ENCODE data around the gene ABLIM1. TPM values are rescaled to one million over a fixed set of nuclear protein-coding genes. Genes with fewer than 3 reads are reported as not detected.
A peak's percentile ranks its signal among the peaks of the same experiment; 100 is the strongest.

The ABLIM1 gene
- total RNA-seq, 1 experiment from 2014 or later = 89.4 TPM

DNA sequence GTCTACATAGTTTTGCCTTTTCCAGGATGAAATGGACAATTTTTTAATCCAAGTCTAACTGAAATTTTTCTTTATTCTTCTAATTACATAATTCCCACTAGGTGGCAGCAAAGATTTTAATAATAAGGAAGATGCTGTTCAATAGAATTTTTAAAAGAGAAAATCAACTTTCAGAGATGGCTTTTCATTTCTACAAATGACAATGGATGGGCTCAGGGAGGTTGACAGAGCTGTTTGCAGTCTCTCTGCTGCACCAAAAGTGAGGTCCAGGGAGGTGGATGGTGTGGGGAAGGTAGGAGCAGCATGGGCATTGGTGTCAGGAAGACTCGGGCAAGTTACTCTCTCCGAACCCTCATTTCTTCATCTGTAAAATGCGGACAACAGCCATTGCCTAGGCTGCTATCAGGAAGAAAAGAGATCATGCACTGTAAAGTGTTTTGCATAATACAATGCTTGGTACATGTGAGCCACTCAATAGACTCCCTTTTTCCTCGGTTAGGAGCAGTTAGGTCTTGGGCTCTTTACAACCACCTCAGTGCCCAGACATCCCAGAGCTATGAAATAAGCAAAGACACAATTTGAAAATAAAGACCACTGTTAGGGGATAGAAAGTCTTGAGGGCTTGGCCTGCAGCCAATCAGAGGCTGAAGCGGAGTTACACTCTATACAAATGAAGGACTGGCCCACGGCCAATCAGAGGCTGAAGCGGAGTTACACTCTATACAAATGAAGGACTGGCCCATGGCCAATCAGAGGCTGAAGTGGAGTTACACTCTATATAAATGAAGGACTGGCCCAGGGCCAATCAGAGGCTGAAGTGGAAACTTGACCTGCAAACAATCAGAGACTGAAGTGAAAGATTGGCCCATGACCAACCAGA lies 107.1 kb downstream of the ABLIM1 start:
- H3K4me1 Mint-ChIP-seq (ENCODE audit: low read depth, unreplicated experiment) = peaks cover 18% of the 10 kb centered on the region
- TF ChIP-seq, protein P1, sequence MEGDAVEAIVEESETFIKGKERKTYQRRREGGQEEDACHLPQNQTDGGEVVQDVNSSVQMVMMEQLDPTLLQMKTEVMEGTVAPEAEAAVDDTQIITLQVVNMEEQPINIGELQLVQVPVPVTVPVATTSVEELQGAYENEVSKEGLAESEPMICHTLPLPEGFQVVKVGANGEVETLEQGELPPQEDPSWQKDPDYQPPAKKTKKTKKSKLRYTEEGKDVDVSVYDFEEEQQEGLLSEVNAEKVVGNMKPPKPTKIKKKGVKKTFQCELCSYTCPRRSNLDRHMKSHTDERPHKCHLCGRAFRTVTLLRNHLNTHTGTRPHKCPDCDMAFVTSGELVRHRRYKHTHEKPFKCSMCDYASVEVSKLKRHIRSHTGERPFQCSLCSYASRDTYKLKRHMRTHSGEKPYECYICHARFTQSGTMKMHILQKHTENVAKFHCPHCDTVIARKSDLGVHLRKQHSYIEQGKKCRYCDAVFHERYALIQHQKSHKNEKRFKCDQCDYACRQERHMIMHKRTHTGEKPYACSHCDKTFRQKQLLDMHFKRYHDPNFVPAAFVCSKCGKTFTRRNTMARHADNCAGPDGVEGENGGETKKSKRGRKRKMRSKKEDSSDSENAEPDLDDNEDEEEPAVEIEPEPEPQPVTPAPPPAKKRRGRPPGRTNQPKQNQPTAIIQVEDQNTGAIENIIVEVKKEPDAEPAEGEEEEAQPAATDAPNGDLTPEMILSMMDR (IDR thresholded peaks at IDR 0.05; ENCODE audit: unreplicated experiment) = no peak
- intact Hi-C loops (cut with micrococcal nuclease; ENCODE audit: unreplicated experiment) = loop anchor here (1.0 kb wide), 2 partner anchors 152 to 235 kb away; no protein-coding TSS in a partner anchor
- H3K4me3 Mint-ChIP-seq (ENCODE audit: low read depth, unreplicated experiment) = no peak overlapping the region
- DNase-seq = no peak
- no peaks in the 10 kb centered on the region for H3K27me3 Mint-ChIP-seq (ENCODE audit: unreplicated experiment)
- H3K27ac Mint-ChIP-seq (ENCODE audit: unreplicated experiment) = no peak overlapping the region
- H3K36me3 Mint-ChIP-seq (ENCODE audit: insufficient read depth, unreplicated experiment) = no peaks in the 10 kb centered on the region
- H3K9me3 Mint-ChIP-seq (ENCODE audit: low read depth, unreplicated experiment) = no peaks in the 10 kb centered on the region
- CTCF ChIA-PET = interaction anchor here (3.2 kb wide), 1 partner anchor 79 kb away, joined by 24 read pairs; no protein-coding TSS in a partner anchor
- BruUV-seq (replicated peaks) = no TSS peak

DNA sequence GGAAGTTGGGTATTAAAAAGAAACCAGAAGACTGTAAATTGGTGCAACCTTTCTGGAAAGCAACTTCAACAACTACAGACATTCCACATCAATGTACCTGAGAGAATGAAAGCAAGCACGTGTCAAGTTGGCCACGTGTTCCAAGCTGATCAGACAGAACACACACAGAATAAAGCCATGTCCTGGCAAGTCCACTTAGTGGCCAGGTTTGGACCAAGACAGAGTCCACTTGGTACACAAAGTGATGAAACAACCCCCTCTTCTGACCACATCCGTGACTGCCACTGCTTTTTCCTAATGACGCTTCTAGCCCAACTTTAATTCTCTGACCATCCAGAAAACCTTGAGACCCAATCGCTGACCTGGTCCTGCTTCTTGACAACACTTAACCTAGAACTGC lies 109.4 kb downstream of the ABLIM1 start:
- intact Hi-C loops (cut with micrococcal nuclease; ENCODE audit: unreplicated experiment) = loop anchor here (1.0 to 5.0 kb wide), 2 partner anchors 41 to 77 kb away; no protein-coding TSS in a partner anchor

DNA sequence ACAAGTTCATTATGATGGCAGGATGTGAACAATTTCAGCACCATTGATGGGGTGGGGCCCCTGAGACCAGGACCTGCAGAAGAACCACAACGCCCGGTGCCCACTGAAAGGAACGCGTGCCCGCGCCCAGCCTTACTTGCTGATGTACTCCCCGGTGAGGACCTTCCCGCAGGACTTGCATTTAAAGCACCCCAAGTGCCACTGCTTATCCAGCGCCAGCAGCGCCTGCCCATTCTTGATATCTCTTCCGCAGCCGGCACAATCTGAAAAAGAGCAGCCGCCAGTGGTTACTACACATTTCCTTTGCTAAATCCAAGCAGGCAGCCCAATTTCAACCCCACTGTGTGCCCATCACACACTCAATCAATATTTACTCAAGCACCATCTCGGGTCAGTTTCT lies 110.6 kb downstream of the ABLIM1 start:
- H3K4me3 Mint-ChIP-seq (ENCODE audit: low read depth, unreplicated experiment) = no peak overlapping the region
- no peak for DNase-seq
- TF ChIP-seq, protein P1 (IDR thresholded peaks at IDR 0.05; ENCODE audit: unreplicated experiment) = no peak
- intact Hi-C loops (cut with micrococcal nuclease; ENCODE audit: unreplicated experiment) = loop anchor here (5.0 kb wide), 1 partner anchor 40 kb away; no protein-coding TSS in a partner anchor
- no peaks in the 10 kb centered on the region for H3K27me3 Mint-ChIP-seq (ENCODE audit: unreplicated experiment)
- BruUV-seq (replicated peaks) = no TSS peak
- H3K9me3 Mint-ChIP-seq (ENCODE audit: low read depth, unreplicated experiment) = no peaks in the 10 kb centered on the region
- H3K36me3 Mint-ChIP-seq (ENCODE audit: insufficient read depth, unreplicated experiment) = peaks cover 5% of the 10 kb centered on the region
- peaks cover 38% of the 10 kb centered on the region for H3K4me1 Mint-ChIP-seq (ENCODE audit: low read depth, unreplicated experiment)
- CTCF ChIA-PET = interaction anchor here (0.6 to 1.2 kb wide), 3 partner anchors 156 to 304 kb away, joined by 3 to 4 read pairs (median 3); no protein-coding TSS in a partner anchor
- H3K27ac Mint-ChIP-seq (ENCODE audit: unreplicated experiment) = no peak overlapping the region

More for the DNA sequence above, 109.4 kb downstream of the ABLIM1 start:
- H3K27me3 Mint-ChIP-seq (ENCODE audit: unreplicated experiment) = no peaks in the 10 kb centered on the region
- no peaks in the 10 kb centered on the region for H3K9me3 Mint-ChIP-seq (ENCODE audit: low read depth, unreplicated experiment)
- DNase-seq = peak; percentile 51
- peaks cover 35% of the 10 kb centered on the region for H3K4me1 Mint-ChIP-seq (ENCODE audit: low read depth, unreplicated experiment)
- CTCF ChIA-PET = interaction anchor here (0.6 to 3.2 kb wide), 4 partner anchors 77 to 245 kb away, joined by 3 to 24 read pairs (median 8); no protein-coding TSS in a partner anchor
- H3K27ac Mint-ChIP-seq (ENCODE audit: unreplicated experiment) = peak overlapping the region; percentile 47
- TF ChIP-seq, protein P1 (IDR thresholded peaks at IDR 0.05; ENCODE audit: unreplicated experiment) = peak; percentile 22
- BruUV-seq (replicated peaks) = no TSS peak
- no peak overlapping the region for H3K4me3 Mint-ChIP-seq (ENCODE audit: low read depth, unreplicated experiment)
- peaks cover 5% of the 10 kb centered on the region for H3K36me3 Mint-ChIP-seq (ENCODE audit: insufficient read depth, unreplicated experiment)

DNA sequence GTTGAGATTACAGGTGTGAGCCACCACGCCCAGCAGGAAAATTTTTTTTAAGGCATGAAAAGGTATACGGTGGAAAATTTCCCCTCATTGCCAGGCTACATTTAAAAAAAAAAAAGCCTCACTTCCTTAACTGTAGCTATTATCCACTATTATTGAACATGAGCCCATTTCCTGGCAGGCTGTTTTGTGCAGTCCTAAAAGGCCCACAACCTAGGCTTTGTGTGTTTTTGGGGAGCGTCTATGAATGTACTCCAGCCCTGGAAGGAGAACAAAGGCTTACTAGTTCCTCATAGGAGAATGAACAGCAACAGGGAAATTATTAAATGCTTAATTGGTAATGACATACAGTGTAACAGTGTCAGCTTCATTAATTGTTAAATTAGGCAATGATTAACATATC lies 111.0 kb downstream of the ABLIM1 start:
- BruUV-seq (replicated peaks) = no TSS peak
- no peak for DNase-seq
- Mint-ChIP-seq H3K27me3 (ENCODE audit: unreplicated experiment) (no peaks in the 10 kb centered on the region), H3K9me3 (ENCODE audit: low read depth, unreplicated experiment) (no peaks in the 10 kb centered on the region), H3K4me1 (ENCODE audit: low read depth, unreplicated experiment) (peaks cover 41% of the 10 kb centered on the region), H3K4me3 (ENCODE audit: low read depth, unreplicated experiment) (no peak overlapping the region), H3K36me3 (ENCODE audit: insufficient read depth, unreplicated experiment) (peaks cover 5% of the 10 kb centered on the region), H3K27ac (ENCODE audit: unreplicated experiment) (no peak overlapping the region)
- TF ChIP-seq, protein P1 (IDR thresholded peaks at IDR 0.05; ENCODE audit: unreplicated experiment) = no peak
- CTCF ChIA-PET = interaction anchor here (0.6 to 1.2 kb wide), 2 partner anchors 243 to 304 kb away, joined by 3 read pairs; no protein-coding TSS in a partner anchor
- intact Hi-C loops (cut with micrococcal nuclease; ENCODE audit: unreplicated experiment) = loop anchor here (5.0 kb wide), 1 partner anchor 40 kb away; no protein-coding TSS in a partner anchor
